Measurements from ENCODE around the gene GNL3. TPM values are rescaled to one million over a fixed set of nuclear protein-coding genes. Genes with fewer than 3 reads are reported as not detected.

Gene GNL3
- total and polyA plus RNA-seq, 4 donors: 26.5 to 82.2 (median 41.8) TPM

DNA sequence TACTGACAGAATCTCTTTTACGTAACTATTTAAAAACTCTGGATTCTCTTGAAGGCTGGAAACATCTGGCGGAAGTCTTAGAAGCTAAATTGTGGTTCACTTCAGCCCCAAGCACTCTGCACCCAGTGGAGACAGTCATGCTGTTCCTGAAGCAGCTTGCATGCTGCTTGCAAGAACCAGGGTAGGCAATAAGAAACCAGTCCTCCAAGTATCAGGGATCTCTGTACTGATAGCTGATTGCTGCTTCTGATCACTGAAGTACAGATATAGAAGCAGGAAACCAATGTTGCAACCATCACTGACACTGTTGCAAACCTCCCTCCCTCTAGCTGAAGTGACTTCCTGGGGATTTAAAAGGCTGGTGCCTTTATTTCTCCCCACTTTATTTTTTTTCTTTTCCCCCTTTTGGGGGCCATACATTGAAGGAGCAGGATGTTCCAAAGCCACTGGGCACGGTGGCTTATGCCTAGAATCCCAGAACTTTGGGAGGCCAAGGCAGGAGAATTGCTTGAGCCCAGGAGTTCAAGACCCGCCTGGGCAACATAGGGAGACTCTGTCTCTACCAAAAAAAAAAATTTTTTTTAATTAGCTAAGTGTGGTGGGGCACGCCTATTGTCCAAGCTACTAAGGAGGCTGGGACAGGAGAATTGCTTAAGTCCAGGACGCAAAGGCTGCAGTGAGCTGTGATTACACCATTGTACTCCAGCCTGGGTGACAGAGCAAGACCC, 35.3 kb downstream of the GNL3 start (continued):
- no peak for TF ChIP-seq HNF4G (IDR thresholded peaks at IDR 0.05)
- TF ChIP-seq YY1 (IDR thresholded peaks at IDR 0.05): no peak

DNA sequence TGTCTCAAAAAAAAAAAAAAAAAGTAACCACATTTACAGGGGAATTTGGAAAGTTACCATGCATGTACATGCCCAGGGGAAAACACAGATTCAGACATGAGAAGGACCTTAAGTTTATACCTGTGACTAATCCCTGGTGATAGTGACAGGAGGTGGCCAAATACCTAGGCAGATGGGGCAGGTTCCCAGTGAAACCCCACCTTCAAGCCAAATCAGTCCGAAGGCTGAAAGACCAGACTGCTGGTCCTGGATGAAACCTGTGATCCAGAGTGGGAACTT, 35.8 kb downstream of the GNL3 start:
- H3K4me3 ChIP-seq (ENCODE audit: low read depth in 1 of 3, low read length in 3 of 3): no peak overlapping the region
- 100% methylated on average over 1 of the region's 1 CpG for WGBS
- no peak for DNase-seq (ENCODE audit: low spot score)
- H3K27me3 ChIP-seq (ENCODE audit: control insufficient read depth in 4 of 4, insufficient read depth in 4 of 4, low read length in 3 of 4): no peaks in the 10 kb centered on the region
- H3K9ac ChIP-seq (ENCODE audit: low read depth in 1 of 2, low read length in 2 of 2): no peak overlapping the region
- H3K36me3 ChIP-seq (ENCODE audit: control insufficient read depth in 4 of 4, insufficient read depth in 3 of 4, low read depth in 1 of 4, low read length in 3 of 4): peaks cover 0 to 5% (median 3%) of the 10 kb centered on the region in 4 donors
- no peaks in the 10 kb centered on the region for H3K9me3 ChIP-seq (ENCODE audit: control insufficient read depth in 4 of 4, low read length in 3 of 4)
- no peak for TF ChIP-seq SP1 (IDR thresholded peaks at IDR 0.05)
- TF ChIP-seq, protein P1, sequence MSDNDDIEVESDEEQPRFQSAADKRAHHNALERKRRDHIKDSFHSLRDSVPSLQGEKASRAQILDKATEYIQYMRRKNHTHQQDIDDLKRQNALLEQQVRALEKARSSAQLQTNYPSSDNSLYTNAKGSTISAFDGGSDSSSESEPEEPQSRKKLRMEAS (IDR thresholded peaks at IDR 0.05): no peak
- TF ChIP-seq JUND (IDR thresholded peaks at IDR 0.05): no peak
- no peak for TF ChIP-seq FOXA1 (IDR thresholded peaks at IDR 0.05)
- TF ChIP-seq EGR1 (IDR thresholded peaks at IDR 0.05; ENCODE audit: low read depth in 2 of 2): no peak
- TF ChIP-seq, protein P2, sequence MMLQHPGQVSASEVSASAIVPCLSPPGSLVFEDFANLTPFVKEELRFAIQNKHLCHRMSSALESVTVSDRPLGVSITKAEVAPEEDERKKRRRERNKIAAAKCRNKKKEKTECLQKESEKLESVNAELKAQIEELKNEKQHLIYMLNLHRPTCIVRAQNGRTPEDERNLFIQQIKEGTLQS (IDR thresholded peaks at IDR 0.05): no peak
- TF ChIP-seq HNF4G (IDR thresholded peaks at IDR 0.05): no peak
- no peak for TF ChIP-seq HNF4A (conservative IDR thresholded peaks at IDR 0.05)
- TF ChIP-seq RAD21 (IDR thresholded peaks at IDR 0.05): no peak
- no peak for TF ChIP-seq FOXA2 (IDR thresholded peaks at IDR 0.05)
- TF ChIP-seq NR2F2 (IDR thresholded peaks at IDR 0.05): no peak
- no peak for TF ChIP-seq GABPA (IDR thresholded peaks at IDR 0.05 in 1 of 2, conservative IDR thresholded peaks at IDR 0.05 in 1 of 2)
- TF ChIP-seq, protein P3, sequence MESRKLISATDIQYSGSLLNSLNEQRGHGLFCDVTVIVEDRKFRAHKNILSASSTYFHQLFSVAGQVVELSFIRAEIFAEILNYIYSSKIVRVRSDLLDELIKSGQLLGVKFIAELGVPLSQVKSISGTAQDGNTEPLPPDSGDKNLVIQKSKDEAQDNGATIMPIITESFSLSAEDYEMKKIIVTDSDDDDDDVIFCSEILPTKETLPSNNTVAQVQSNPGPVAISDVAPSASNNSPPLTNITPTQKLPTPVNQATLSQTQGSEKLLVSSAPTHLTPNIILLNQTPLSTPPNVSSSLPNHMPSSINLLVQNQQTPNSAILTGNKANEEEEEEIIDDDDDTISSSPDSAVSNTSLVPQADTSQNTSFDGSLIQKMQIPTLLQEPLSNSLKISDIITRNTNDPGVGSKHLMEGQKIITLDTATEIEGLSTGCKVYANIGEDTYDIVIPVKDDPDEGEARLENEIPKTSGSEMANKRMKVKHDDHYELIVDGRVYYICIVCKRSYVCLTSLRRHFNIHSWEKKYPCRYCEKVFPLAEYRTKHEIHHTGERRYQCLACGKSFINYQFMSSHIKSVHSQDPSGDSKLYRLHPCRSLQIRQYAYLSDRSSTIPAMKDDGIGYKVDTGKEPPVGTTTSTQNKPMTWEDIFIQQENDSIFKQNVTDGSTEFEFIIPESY (IDR thresholded peaks at IDR 0.05): no peak
- no peak overlapping the region for H3K27ac ChIP-seq (ENCODE audit: low read depth in 1 of 2, low read length in 2 of 2)
- H3K4me1 ChIP-seq (ENCODE audit: control insufficient read depth in 4 of 4, insufficient read depth in 4 of 4, low read length in 3 of 4): peaks cover 0 to 9% (median 0%) of the 10 kb centered on the region in 4 donors

DNA sequence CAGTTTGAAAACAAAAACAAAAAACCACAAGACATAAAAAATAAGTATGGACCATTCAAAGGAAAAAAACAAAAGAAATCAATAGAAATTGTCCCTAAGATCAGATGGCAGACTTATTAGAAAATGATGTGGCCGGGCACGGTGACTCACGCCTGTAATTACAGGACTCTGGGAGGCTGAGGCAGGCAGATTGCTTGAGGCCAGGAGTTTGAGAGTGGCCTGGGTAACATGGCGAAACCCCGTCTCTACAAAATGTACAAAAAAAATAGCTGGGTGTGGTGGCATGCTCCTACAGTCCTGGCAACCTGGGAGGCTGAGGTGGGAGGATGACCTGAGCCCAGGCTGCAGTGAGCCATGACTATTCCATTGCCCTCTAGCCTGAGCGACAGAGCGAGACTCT, 36.7 kb downstream of the GNL3 start:
- Histone ChIP-seq H3K36me3 (ENCODE audit: control insufficient read depth in 4 of 4, insufficient read depth in 3 of 4, low read depth in 1 of 4, low read length in 3 of 4) (peaks cover 0 to 3% (median 2%) of the 10 kb centered on the region in 4 donors), H3K4me1 (ENCODE audit: control insufficient read depth in 4 of 4, insufficient read depth in 4 of 4, low read length in 3 of 4) (peaks cover 0 to 9% (median 0%) of the 10 kb centered on the region in 4 donors), H3K27ac (ENCODE audit: low read depth in 1 of 2, low read length in 2 of 2) (no peak overlapping the region), H3K4me3 (ENCODE audit: low read depth in 1 of 3, low read length in 3 of 3) (no peak overlapping the region), H3K27me3 (ENCODE audit: control insufficient read depth in 4 of 4, insufficient read depth in 4 of 4, low read length in 3 of 4) (no peaks in the 10 kb centered on the region), H3K9me3 (ENCODE audit: control insufficient read depth in 4 of 4, low read length in 3 of 4) (no peaks in the 10 kb centered on the region), H3K9ac (ENCODE audit: low read depth in 1 of 2, low read length in 2 of 2) (no peak overlapping the region)
- TF ChIP-seq NR2F2 (IDR thresholded peaks at IDR 0.05) (no peak), EGR1 (IDR thresholded peaks at IDR 0.05; ENCODE audit: low read depth in 2 of 2) (no peak), JUND (IDR thresholded peaks at IDR 0.05) (no peak), HNF4A (conservative IDR thresholded peaks at IDR 0.05) (no peak), RXRA (IDR thresholded peaks at IDR 0.05) (no peak), TAF1 (conservative IDR thresholded peaks at IDR 0.05) (no peak), HNF4G (IDR thresholded peaks at IDR 0.05) (no peak), RAD21 (IDR thresholded peaks at IDR 0.05) (no peak)
- DNase-seq (ENCODE audit: low spot score): no peak
- WGBS: 96% methylated on average over 7 of the region's 7 CpGs

All from liver (tissue), 9 donors.